NCI-H1105 treated with DMSO at 0.1 percent for 48 hours (cell line): ENCODE data around the gene KRTAP2-2.

Experiments used
- DNase-seq: peaks from one replicate; lab custom pipeline; 2025; lab: John Stamatoyannopoulos, UW

KRTAP2-2 gene

GRCh38 chr17:41020336-41020735 lies 34.7 kb downstream of the KRTAP2-2 start:
- DNase-seq = no peak

GRCh38 chr17:41019415-41019814 lies 35.6 kb downstream of the KRTAP2-2 start:
- no peak for DNase-seq

GRCh38 chr17:41018541-41018940 lies 36.5 kb downstream of the KRTAP2-2 start:
- DNase-seq = no peak

- no peak for DNase-seq
These were observed 38.3 kb downstream of the KRTAP2-2 start for GRCh38 chr17:41016578-41017215.

- no peak for DNase-seq
These were observed 39.6 kb downstream of the KRTAP2-2 start for GRCh38 chr17:41015454-41015853.

- peak; percentile 76 for DNase-seq
These were observed 41.4 kb downstream of the KRTAP2-2 start for GRCh38 chr17:41013606-41014005.

- no peak for DNase-seq
These were observed 41.8 kb downstream of the KRTAP2-2 start for GRCh38 chr17:41013181-41013580.

GRCh38 chr17:41012326-41013120 lies 42.5 kb downstream of the KRTAP2-2 start:
- DNase-seq = peak; percentile 29

- no peak for DNase-seq
These were observed 44.6 kb downstream of the KRTAP2-2 start for GRCh38 chr17:41010441-41010840.

- DNase-seq = no peak
These were observed 45.1 kb downstream of the KRTAP2-2 start for GRCh38 chr17:41009936-41010335.

- DNase-seq = peak; percentile 85
These were observed 45.7 kb downstream of the KRTAP2-2 start for GRCh38 chr17:41009301-41009760.

- DNase-seq = peak; percentile 94
These were observed 46.2 kb downstream of the KRTAP2-2 start, which contains the start of gene KRTAP3-1 for GRCh38 chr17:41008811-41009210. Gene KRTAP3-1, minus strand, starts transcription at chr17:41009128. Its CDS starts 54 bp downstream, at chr17:41009074.
